Endothelial cell of umbilical vein (primary cell): ENCODE results near the gene C4BPA. TPM values are rescaled to one million over a fixed set of nuclear protein-coding genes. Genes with fewer than 3 reads are reported as not detected.

Experiments
- BruUV-seq: library from RNA; stranded (reverse); fragments of 400-500 nt; replicated peaks from 2 replicates; lab custom pipeline; 2021; lab: Mats Ljungman, UMichigan
- CTCF ChIA-PET: fragments of 300-600, 350-600 bp; sonication (Branson Sonifier 250); formaldehyde crosslinking; loops from one replicate; lab custom pipeline; 2021; ENCODE audit warnings: antibody characterized with exemption, inconsistent platforms; lab: Charles Lee
- POLR2A ChIA-PET: fragments of 300-600, 350-600 bp; sonication (Branson Sonifier 250); formaldehyde crosslinking; loops from one replicate; lab custom pipeline; 2021; ENCODE audit warnings: antibody characterized with exemption, inconsistent platforms; lab: Charles Lee
- DNase-seq: peaks from one replicate; pipeline ENCODE4 v3.0.0-alpha.2; 2011; ENCODE audit warnings: low read depth, low spot score
- FAIRE-seq: peaks from 2 replicates; lab custom pipeline; 2011; peaks lifted over from hg19 to GRCh38; lab: Jason Lieb, UNC
- H2AFZ ChIP-seq: 2 replicates; pipeline ENCODE4 v1.6.0; 2012; ENCODE audit warnings: low read depth, low read length, control low read depth, inconsistent platforms
- H3K27ac ChIP-seq: 2 replicates; pipeline ENCODE4 v1.5.1; 2011; ENCODE audit warnings: low read depth, mild to moderate bottlenecking, control low read depth, low read length, moderate library complexity; ENCODE audit not compliant: insufficient read depth
- H3K27me3 ChIP-seq, 2 experiments: 2 replicates each; pipeline versions ENCODE4 v1.6.0 to v1.6.1; 2011; ENCODE audit warnings: low read length in 2 of 2, mixed read lengths in 1 of 2; ENCODE audit not compliant: control insufficient read depth in 2 of 2, insufficient read depth in 2 of 2
- H3K36me3 ChIP-seq, 2 experiments: 2 replicates in 1 of 2; 3 replicates in 1 of 2; pipeline ENCODE4 v1.5.1; 2011; ENCODE audit warnings: low read length in 2 of 2, mild to moderate bottlenecking in 1 of 2, moderate library complexity in 1 of 2; ENCODE audit not compliant: control insufficient read depth in 2 of 2, insufficient read depth in 2 of 2; ENCODE audit errors: extremely low read depth in 1 of 2
- H3K4me1 ChIP-seq: 3 replicates; pipeline ENCODE4 v1.5.1; 2011; ENCODE audit warnings: mild to moderate bottlenecking, low read length; ENCODE audit not compliant: control insufficient read depth, insufficient read depth; ENCODE audit errors: extremely low read depth
- H3K4me2 ChIP-seq: 2 replicates; pipeline ENCODE4 v1.6.1; 2011; ENCODE audit warnings: low read length, control low read depth, mixed read lengths; ENCODE audit not compliant: insufficient read depth
- H3K4me3 ChIP-seq, 3 experiments: fragments of 200-600 bp in 1 of 3; sonication (generic), shearing (Covaris generic) in 1 of 3; replicated peaks in 1 of 3; 2 replicates each; pipeline ENCODE4 v1.5.1; 2011 to 2016; ENCODE audit warnings: control low read depth in 3 of 3, low read length in 3 of 3, mild to moderate bottlenecking in 2 of 3, inconsistent platforms in 1 of 3, low read depth in 1 of 3, moderate library complexity in 1 of 3; ENCODE audit not compliant: insufficient read depth in 1 of 3
- H3K79me2 ChIP-seq: 2 replicates; pipeline ENCODE4 v1.6.0; 2012; ENCODE audit warnings: low read length, inconsistent platforms; ENCODE audit not compliant: control insufficient read depth, insufficient read depth
- H3K9ac ChIP-seq: replicated peaks from 2 replicates; pipeline ENCODE3; 2011; ENCODE audit warnings: low read length, control low read depth; ENCODE audit not compliant: insufficient read depth; ENCODE audit errors: extremely low read depth
- H3K9me1 ChIP-seq: replicated peaks from 3 replicates; pipeline ENCODE4 v1.6.0; 2011; ENCODE audit warnings: mild to moderate bottlenecking, low read length; ENCODE audit not compliant: control insufficient read depth, insufficient read depth; ENCODE audit errors: extremely low read depth
- H3K9me3 ChIP-seq: replicated peaks from 2 replicates; pipeline ENCODE4 v1.5.1; 2012; ENCODE audit warnings: low read length, inconsistent platforms; ENCODE audit not compliant: control insufficient read depth, insufficient read depth
- H4K20me1 ChIP-seq: replicated peaks from 2 replicates; pipeline ENCODE3; 2011; ENCODE audit warnings: mild to moderate bottlenecking, low read length; ENCODE audit not compliant: control insufficient read depth, insufficient read depth; ENCODE audit errors: extremely low read depth
- EZH2 ChIP-seq: IDR thresholded peaks from 2 replicates; pipeline ENCODE4 v1.6.1; 2012; ENCODE audit warnings: borderline replicate concordance, low read depth, mild to moderate bottlenecking, moderate library complexity, low read length, inconsistent platforms; ENCODE audit not compliant: severe bottlenecking
- FOS ChIP-seq: IDR thresholded peaks from 2 replicates; pipeline ENCODE4 v1.6.1; 2011; ENCODE audit warnings: mild to moderate bottlenecking, low read length, moderate library complexity, borderline replicate concordance; ENCODE audit not compliant: insufficient read depth
- GATA2 ChIP-seq: IDR thresholded peaks from 2 replicates; pipeline ENCODE4 v1.7.0; 2011; ENCODE audit warnings: low read depth, mild to moderate bottlenecking, moderate library complexity, mixed read lengths, low read length; ENCODE audit not compliant: insufficient read length, insufficient read depth
- JUN ChIP-seq: IDR thresholded peaks from 2 replicates; pipeline ENCODE4 v1.6.1; 2011; ENCODE audit warnings: borderline replicate concordance, low read depth; ENCODE audit not compliant: insufficient read length, insufficient read depth
- MYC ChIP-seq: IDR thresholded peaks from one replicate; pipeline ENCODE4 v1.6.1; 2011; ENCODE audit warnings: mild to moderate bottlenecking, low read depth, low read length
- POLR2A ChIP-seq: IDR thresholded peaks from 2 replicates; pipeline ENCODE4 v1.6.1; 2012; ENCODE audit warnings: low read depth, mild to moderate bottlenecking, control low read depth, low read length
- POLR2AphosphoS5 ChIP-seq: IDR thresholded peaks from 2 replicates; pipeline ENCODE4 v1.6.1; 2012; ENCODE audit warnings: low read depth, mild to moderate bottlenecking, control low read depth, low read length, moderate library complexity; ENCODE audit not compliant: insufficient read depth
- dilution Hi-C: fragments of 300-500 bp; cut with MboI; formaldehyde crosslinking; loops from one replicate; pipeline ENCODE4 v1.15.0; 2019; ENCODE audit warnings: low sequenced_read_pairs; ENCODE audit not compliant: extremely low pct_ligation_motif_present
- intact Hi-C: fragments of 100-400 bp; cut with micrococcal nuclease; formaldehyde crosslinking; loops from one replicate; pipeline ENCODE4 v1.10.0; 2022
- polyA plus RNA-seq, 4 experiments: library from polyadenylated mRNA; depleted of rRNA in 3 of 4; stranded (reverse) in 3 of 4; unstranded in 1 of 4; fragments of >200 nt; gene quantifications; 2 replicates each; pipeline versions ENCODE4 v1.2.1 to v1.2.3, GENCODE V29; 2011 to 2012; ENCODE audit warnings: missing spikeins in 1 of 4
- total RNA-seq: library from RNA; stranded (reverse); gene quantifications from 2 replicates; pipeline ENCODE4 v1.2.3, GENCODE V29; 2021
- TF ChIP-seq, protein P1 (sequence below), 2 donors: IDR thresholded peaks; 1 replicate in 1 of 2; 2 replicates in 1 of 2; pipeline ENCODE4 v1.5.1; 2011; ENCODE audit warnings: low read length in 2 of 2, mild to moderate bottlenecking in 2 of 2, moderate library complexity in 2 of 2, control low read depth in 1 of 2, inconsistent platforms in 1 of 2, low read depth in 1 of 2; ENCODE audit not compliant: insufficient read depth in 1 of 2; ENCODE audit errors: extremely low read depth in 1 of 2
- TF ChIP-seq, protein P2 (sequence below): IDR thresholded peaks from 2 replicates; pipeline ENCODE4 v1.6.1; 2011; ENCODE audit not compliant: insufficient read depth, insufficient read length

C4BPA gene
- total and polyA plus RNA-seq, 2 donors (not counting 3 experiments of a cell fraction or from before 2014, with no cell fraction given): not detected

DNA sequence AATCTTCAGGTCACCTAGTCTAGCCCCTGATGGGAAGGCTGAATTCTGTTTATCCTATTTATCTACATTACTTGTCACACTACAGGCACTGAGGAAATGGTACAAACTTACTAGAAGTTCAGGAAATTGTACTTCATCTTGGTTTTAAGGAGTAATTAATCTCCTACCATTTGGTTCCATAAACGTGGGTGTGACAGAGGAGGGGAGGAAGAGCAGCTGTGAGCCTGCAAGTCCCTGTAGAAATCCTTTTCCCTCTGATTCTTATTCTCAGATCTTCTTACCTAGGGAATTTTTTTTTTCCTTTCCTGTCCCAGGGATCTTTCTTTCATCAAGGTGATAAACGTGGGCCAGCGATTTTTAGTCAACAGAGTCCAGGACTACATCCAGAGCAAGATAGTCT lies 36.8 kb upstream of the C4BPA start:
- intact Hi-C loops: no loop called here
- no peaks in the 10 kb centered on the region for H3K79me2 ChIP-seq
- no peaks in the 10 kb centered on the region for H3K36me3 ChIP-seq
- H2AFZ ChIP-seq: no peak overlapping the region
- no peak overlapping the region for H3K4me3 ChIP-seq
- dilution Hi-C loops: no loop called here
- H3K27ac ChIP-seq: no peak overlapping the region
- BruUV-seq: no TSS peak
- no peaks in the 10 kb centered on the region for H3K4me1 ChIP-seq
- TF ChIP-seq JUN: no peak
- no peak for DNase-seq
- no peak overlapping the region for H3K9ac ChIP-seq
- CTCF ChIA-PET: interaction anchor here (1.6 kb wide), 1 partner anchor 13 kb away, joined by 6 read pairs; no protein-coding TSS in a partner anchor
- H4K20me1 ChIP-seq: no peaks in the 10 kb centered on the region
- FAIRE-seq: no peak
- no peaks in the 10 kb centered on the region for H3K27me3 ChIP-seq
- no peak overlapping the region for H3K4me2 ChIP-seq
- H3K9me3 ChIP-seq: no peaks in the 10 kb centered on the region
- H3K9me1 ChIP-seq: no peaks in the 10 kb centered on the region
- POLR2A ChIA-PET: no interaction called here

DNA sequence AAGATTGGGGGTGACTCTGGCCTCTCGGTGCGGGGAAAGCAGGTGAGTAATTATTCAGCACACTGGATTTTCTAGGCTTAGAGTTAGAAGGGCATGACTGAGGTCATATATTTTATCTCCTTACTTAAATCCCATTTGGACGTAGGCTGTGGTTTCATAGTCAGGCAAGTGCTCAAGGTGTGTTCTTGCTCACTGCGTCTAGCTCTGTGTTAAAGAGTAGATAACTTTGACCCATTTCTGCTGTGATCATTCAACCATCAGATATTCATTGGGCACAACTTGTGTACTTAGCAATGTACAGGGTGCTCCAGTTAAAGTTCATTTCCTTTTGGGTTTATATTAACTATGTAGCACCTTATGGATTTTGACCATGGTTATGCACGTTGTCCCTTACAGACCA lies 36.4 kb upstream of the C4BPA start:
- Histone ChIP-seq H4K20me1 (no peaks in the 10 kb centered on the region), H3K9me1 (no peaks in the 10 kb centered on the region), H2AFZ (no peak overlapping the region), H3K27me3 (no peaks in the 10 kb centered on the region), H3K9me3 (no peaks in the 10 kb centered on the region), H3K36me3 (no peaks in the 10 kb centered on the region), H3K9ac (no peak overlapping the region), H3K79me2 (no peaks in the 10 kb centered on the region), H3K27ac (no peak overlapping the region), H3K4me3 (no peak overlapping the region), H3K4me2 (no peak overlapping the region), H3K4me1 (no peaks in the 10 kb centered on the region)
- POLR2A ChIA-PET: no interaction called here
- no peak for DNase-seq
- no TSS peak for BruUV-seq
- CTCF ChIA-PET: interaction anchor here (1.6 kb wide), 1 partner anchor 12 kb away, joined by 6 read pairs; no protein-coding TSS in a partner anchor
- intact Hi-C loops: no loop called here
- TF ChIP-seq EZH2 (no peak), MYC (no peak), POLR2A (no peak), GATA2 (no peak), JUN (no peak), POLR2AphosphoS5 (no peak), FOS (no peak)
- TF ChIP-seq, protein P1, sequence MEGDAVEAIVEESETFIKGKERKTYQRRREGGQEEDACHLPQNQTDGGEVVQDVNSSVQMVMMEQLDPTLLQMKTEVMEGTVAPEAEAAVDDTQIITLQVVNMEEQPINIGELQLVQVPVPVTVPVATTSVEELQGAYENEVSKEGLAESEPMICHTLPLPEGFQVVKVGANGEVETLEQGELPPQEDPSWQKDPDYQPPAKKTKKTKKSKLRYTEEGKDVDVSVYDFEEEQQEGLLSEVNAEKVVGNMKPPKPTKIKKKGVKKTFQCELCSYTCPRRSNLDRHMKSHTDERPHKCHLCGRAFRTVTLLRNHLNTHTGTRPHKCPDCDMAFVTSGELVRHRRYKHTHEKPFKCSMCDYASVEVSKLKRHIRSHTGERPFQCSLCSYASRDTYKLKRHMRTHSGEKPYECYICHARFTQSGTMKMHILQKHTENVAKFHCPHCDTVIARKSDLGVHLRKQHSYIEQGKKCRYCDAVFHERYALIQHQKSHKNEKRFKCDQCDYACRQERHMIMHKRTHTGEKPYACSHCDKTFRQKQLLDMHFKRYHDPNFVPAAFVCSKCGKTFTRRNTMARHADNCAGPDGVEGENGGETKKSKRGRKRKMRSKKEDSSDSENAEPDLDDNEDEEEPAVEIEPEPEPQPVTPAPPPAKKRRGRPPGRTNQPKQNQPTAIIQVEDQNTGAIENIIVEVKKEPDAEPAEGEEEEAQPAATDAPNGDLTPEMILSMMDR (IDR thresholded peaks at IDR 0.05; ENCODE audit: extremely low read depth in 1 of 2, insufficient read depth in 1 of 2, low read depth in 1 of 2, low read length in 2 of 2): no peak
- TF ChIP-seq, protein P2, sequence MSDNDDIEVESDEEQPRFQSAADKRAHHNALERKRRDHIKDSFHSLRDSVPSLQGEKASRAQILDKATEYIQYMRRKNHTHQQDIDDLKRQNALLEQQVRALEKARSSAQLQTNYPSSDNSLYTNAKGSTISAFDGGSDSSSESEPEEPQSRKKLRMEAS: no peak
- dilution Hi-C loops: no loop called here
- no peak for FAIRE-seq
